HG03135 (cell line): ENCODE data around the gene LRTM1.

Experiments used
- ATAC-seq: cut with Tn5 transposase; IDR thresholded peaks from one replicate; pipeline ENCODE4 v1.9.1; 2021; ENCODE audit warnings: mild to moderate bottlenecking, moderate library complexity; ENCODE audit not compliant: unreplicated experiment

Gene LRTM1

DNA sequence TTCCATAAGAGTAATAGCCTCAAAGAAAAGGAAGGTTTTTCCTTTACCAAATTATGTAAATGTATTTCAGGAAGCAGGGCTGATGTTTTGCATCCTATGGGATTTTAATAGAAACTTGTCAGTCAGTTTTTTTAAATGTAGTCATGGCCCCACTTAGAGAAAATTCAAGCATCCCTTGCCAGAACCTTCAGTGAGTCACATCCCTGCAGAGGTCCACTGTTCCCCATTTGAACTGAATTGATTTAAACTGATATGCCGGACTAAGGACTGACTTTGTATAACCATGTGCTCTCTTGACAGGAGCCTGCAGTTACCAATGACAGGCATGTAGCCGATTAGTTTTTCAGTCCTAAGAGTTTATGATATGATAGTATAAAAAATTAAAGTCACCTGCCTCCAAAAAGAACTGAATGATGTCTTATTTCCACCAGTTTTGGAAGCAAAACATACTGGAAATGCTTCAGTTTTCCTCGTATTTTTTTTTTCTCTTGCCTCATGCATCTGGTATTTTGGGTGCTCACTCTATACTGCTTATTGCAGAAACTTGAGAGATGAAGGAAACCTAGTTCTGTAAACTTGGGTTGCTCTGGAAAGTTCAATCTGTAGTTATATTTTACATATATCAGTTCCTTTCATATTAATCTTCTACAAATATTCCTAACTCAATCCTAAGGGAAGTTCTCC is 30.7 kb downstream of the LRTM1 start:
- no peak for ATAC-seq

DNA sequence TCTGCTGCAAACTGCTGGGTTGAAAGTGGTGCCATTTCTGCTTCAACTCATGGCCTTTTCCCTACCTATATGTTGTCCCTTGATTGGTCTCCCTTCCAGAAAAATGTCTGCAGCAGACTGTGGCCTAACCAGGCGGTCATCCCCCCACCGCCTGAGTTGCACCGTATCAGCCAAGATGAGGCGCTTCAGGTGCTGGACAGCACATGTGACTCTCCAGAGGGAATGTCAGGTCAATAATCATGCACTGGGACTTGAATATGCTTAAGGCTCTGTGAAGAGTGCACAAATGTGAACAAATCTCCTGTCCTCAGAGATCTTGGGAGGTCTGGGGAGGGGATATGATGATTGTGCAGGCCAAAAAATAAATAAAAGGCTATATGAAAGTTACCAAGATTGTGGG is 32.2 kb downstream of the LRTM1 start:
- ATAC-seq = no peak

DNA sequence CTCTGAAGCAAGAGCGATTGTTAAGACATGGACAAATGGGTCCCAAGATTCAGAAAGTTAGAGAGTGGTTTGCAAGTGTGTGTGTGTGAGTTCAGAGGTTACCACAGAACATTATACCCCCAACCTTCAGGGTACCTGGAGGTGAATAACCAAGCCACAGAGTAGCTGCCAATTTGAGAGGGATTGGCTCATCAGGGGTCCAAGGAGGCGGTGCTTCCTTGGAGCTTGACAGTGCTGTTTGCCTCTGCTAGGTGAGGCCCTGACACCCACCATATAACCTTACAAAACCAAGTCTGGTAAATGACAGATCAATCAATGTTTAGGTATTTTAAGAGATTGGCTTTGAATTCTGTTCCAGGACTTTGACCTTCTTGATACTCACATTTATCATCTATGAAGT is 35.7 kb downstream of the LRTM1 start:
- no peak for ATAC-seq

DNA sequence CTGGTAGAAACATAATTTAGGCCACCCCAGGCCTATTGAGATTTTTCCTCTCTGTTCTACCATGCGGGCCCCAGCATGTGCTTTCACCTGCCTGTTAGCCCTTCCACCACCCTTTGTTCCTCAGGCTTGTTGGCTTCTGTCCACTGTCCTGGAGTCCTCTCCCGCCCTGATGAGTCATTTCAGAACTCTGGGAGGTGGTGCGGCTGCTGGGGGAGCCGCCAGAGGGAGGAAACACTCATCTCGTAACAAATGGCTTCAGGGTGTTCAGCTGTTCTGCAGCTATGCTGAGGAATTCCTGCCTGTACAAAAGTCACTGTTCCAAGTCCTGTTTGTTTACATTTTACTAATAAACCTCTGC is 36.3 kb downstream of the LRTM1 start:
- no peak for ATAC-seq

DNA sequence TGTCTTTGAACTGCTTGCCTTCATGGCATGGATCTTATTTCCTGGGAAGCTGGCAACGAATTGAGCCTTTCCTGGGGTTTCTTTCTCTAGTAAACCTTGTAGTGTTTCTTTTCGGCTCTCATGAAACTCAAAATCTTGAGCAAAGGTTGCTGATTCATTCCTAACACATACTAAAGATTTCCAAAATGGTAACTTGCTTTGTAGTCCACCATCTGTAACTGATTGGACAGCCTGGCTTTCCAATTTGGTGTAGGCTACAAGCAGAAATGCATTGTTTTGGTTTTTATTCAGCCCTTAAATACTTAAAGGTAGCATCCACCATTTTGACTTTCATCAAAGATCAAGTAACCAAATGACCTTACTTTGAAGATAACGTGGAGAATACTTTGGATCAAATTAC is 38.1 kb downstream of the LRTM1 start:
- ATAC-seq = no peak

DNA sequence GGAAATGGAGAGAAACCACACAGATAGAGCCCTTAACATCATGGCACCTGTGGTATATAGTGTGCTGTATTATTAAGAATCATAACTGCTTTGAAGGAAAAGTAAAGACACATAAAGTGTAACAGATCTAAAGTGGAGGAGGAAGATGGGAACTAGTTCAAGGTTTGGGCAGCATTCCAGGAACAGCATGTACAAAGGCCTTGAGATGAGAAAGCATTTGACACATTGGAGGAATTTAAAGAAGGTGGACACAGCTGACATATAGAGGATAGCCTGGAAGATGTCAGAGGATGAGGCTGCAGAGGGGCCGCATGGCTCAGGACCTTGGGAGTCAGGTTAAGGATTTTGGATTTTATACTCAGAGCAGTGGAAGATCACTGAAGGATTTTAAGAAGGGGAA is 39.0 kb downstream of the LRTM1 start:
- no peak for ATAC-seq

DNA sequence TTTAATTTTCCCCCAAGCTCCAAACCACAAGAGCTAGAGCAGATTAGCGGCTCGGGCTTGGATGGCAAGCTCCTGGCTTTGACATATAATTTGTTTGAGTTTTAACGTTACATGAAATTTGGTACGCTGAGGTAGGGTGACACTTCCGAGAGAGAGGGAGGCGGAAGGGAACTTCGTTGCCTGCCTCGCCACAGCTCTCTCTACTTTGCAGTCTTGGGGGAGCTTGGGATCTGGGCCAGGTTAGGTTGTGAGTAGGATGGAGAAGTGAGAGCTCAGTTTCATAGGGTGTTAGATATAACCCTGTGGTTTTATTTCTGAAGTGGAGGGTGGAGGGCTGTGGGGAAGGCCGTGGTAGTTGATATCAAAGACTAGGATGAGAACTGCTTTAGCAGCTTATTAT is 39.7 kb downstream of the LRTM1 start:
- no peak for ATAC-seq

DNA sequence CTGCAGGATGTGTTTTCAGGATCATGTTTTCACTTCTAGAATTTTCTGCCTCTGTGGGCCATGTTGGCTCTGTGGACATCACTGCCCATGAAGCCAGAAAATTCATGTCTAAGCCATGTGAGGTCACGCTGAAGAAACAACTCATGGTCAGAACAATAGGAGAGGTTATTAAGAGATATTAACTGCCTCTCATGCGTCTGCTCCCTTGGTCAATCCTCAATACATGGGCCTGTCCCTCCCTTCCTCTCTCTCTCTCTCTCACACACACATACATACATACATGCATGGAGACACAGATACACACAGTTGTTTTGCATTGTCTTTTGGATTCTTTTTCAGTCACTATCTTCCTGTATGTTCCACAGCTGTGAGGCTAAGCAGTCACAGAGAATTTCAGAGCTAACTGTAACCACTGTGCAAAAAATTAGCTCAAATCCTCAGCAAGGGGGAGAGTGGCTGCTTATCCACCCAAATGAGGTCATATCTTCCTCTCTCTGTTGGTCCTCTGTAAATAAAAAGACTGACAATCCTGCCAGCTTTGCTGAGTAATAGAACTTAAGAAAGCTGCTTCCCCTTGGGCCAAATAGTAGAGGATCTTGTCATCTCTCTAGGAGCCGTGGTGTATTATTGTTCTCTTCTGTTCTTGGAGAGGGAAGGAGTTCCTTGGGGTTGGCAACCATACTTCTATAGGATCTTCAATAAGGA is 45.6 kb downstream of the LRTM1 start:
- no peak for ATAC-seq

DNA sequence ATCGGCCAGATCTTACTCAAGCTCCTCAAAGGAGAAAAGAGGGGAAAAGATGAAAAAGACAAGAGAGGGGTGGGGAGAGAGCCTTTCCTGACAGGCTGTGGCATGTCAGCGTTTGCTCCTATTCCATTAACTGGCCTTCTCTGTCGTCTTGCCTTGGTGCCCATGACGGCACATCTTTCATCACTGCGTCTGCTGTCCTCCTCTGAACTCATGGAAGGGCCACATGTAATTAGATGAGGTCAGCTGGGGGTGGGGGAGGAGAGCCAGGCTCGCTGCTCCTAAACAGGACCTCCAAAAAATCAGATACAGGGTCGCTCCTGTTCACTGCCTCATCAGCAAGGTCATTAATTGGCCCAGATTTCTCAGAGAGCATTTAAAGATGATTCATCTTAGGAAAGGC is 49.7 kb downstream of the LRTM1 start:
- ATAC-seq = no peak

DNA sequence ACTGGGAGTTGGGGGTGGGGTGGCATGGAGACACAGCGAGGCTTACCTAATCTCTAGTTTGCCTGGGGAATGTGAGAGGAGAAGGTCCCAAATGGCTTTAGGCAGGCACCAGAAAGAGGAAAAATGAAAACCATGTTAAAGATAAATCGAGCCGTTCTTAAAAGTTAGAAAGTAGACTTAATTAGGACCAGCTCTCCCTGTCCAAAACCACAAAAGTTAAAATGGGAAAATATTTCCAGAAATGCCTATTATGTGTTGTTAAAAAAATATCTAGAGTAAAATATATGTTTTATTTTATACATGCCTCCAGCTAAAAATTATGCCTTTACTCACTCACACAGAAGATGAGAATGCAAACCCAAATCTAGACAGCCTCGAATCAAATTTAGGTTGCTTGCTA is 50.1 kb downstream of the LRTM1 start:
- ATAC-seq = no peak

DNA sequence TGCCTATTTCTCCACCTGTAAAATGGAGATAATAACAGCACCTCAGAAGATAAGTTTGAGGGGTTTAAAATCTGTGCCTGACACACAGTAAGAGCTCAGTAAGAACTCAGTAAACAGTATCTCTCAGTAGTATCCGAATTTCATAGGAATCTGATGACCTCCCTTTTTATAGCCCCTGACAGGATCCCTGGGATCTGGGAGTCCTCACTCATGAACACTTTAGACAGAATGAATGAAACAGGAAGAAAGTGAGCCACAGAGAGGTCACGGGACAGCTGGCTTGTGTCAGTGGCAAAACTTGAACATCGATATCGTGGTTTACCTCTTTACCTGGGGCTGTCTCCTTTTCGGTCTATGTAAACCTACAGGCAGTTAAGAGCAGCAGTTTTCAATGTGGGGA is 51.2 kb downstream of the LRTM1 start:
- ATAC-seq = no peak

DNA sequence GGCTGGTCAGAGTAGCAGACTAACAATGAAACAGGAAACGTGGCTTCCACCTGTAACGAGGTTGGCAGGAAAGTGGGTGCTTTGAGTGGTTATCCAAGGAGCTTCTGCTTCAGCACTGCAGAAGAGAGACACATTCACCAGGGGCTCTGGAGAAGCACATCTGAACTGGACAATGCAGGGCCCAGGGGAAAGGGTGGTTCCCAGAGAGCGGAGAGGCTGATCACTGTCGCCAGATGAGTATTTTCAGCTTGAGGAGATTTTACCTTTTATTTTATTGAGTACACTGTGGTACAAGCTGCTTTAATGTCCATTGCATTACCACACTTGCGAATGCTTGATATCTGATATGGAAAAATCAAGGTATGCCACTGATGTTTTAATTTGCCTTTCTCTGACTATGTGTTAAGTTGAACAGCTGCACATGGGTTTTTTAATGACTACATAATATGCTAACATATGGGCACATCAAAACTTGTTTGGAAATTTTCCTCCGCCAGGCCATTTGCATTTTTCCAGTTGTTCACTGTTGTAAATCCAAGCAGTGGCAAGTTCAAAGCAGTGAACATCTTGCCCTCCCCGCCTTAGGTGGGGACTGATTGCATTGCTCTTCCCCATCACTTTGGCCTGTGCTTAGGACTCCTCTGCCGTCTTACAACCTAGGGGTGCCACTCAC is 52.1 kb downstream of the LRTM1 start:
- ATAC-seq = no peak

DNA sequence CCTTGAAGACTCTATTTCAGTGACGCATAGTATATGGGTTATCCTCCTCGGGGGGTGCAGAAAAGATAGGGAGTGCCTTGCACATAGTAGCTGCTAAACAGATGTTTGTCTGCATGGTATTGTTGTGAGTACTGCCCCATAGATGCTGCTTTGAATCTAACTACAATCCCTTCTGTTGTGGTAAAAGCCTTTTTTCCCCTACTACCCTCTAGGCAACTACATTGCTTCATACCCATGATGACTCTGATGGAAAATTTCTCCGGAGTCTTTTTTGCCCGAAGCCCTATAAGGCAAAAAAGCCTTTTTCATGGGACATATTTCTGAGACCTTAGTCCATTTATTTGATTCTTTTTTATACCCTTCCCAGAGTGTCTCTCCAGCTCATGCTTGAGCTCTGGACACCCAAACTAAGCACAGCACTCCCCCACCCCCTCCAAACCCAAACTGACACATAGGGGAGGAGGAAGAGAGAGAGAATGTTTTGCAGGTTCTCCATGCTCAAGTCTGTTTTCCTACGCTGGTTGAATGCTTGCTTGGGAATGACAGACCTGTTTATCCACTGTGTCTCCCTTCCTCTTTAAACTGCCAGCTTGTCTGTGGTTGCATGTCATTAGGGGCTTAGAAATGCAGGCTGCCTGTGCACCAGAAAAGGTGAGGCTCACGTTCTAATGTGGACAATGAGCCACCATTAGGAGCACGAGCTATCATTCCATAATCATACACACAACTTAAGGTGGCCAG is 52.9 kb downstream of the LRTM1 start:
- no peak for ATAC-seq

DNA sequence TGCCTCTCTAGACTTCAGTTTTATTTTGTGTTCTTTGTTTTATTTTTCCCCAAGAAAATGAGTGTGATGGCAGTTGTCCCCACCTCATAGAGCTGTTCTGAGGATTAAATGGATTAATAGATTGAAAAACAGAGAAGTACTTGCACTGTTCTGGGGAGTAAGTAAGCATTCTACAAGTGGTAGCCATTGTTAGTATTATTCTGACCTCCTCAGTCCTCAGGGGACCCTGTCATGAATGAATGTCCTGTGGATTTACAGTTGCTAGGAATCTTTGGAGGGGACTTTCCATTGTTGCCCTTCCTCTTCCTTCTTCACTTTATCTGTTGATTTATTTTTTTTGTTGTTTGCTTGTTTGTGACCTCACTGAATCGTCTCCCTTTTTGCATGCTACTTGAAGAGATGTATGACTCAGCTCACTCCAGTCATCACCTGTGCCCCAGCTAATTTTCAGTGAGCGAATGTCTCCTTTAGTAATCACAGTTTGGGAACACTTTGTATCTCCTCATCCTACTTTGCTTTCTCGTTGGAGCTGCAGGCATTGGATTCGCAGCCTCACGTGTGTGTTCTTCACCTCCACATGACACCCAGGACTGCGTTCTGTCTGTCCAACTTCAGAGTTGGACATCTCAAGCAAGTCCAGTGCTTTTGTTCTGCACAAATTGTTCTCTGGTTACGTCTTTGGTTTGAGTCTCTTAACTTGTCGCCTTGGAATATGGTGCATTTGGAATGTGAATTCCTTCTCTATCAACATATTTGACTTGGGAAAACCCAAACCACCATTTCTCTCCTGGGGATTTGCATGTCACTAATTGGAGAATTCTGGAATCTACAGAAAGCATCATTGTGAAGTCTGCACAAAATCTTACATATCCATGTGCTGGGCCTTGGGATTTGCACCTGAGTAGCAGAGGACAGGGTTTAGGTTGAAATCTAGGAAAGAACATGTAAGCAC is 54.5 kb downstream of the LRTM1 start:
- ATAC-seq = no peak

DNA sequence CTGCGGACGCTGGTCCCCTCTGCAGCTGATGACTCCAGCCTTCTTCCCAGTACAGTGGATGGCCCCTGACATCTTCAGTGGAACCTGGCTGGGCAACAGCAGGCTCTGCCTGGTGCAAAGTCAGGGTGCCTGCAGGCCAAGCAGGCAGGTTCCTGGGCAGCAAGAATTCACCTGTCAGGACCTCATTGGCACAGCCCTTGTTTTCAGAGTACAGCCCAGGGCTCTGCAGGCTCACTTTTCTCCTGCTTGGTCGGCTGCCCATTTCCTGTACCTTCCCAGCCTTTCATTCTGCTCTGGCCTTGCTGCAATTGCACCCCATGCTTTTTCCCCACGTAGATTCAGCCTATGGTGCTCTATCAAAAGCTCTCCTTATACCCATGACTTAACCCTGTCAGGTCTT is 56.0 kb downstream of the LRTM1 start:
- ATAC-seq = no peak

DNA sequence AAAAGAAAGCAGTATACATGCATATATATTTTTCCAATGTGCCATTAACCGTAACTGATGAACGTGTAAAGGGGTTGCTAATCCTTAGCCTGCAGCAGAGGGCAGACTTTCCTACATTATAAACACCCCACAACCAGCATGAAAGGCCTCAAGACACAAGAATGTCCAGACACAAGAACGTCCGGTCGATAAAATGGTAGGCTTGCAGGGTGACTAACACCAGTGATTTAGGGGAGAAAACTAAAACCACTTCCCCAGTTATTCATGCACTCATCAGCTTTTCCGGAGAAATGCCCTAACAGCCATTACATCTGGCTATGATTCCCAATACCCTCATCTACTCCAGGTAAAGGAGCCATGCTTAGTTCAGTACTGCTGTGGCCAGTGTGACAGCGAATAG is 57.4 kb downstream of the LRTM1 start:
- no peak for ATAC-seq
